ENCODE measurements around the gene OR1S2. TPM values are rescaled to one million over a fixed set of nuclear protein-coding genes. Genes with fewer than 3 reads are reported as not detected.
"Not testable (repeated sequence)": the region's sequence is repeated elsewhere in the genome, so short reads cannot be mapped to it uniquely, and the experiment has no call there.

OR1S2 gene
- total RNA-seq: not detected

- no peak for ATAC-seq
Measured at GRCh38 chr11:58204042-58204441, at the start of gene OR1S2. Gene OR1S2, minus strand, starts transcription at chr11:58204142. Its CDS starts 0 bp downstream, at chr11:58204142.

DNA sequence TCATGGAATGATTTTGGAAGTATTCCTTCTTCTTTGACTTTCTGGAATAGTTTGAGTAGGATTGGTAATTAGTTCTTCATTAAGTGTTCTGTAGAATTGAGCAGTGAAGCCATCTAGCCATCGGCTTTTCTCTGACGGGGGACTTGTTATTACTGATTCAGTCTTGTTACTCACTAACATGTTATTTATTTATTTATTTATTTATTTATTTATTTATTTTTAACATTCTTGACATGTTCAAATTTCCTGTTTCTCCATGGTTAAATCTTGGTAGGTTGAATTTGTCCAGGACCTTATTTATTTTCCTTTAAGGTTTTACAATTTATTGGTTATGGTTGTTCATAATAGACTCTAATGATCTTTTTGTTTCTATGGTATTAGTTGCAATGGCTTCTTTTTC is 40.0 kb upstream of the OR1S2 start:
- no peak for ATAC-seq

More at GRCh38 chr11:58204042-58204441, at the start of gene OR1S2:
- DNase-seq (ENCODE audit: low spot score): no peak

DNA sequence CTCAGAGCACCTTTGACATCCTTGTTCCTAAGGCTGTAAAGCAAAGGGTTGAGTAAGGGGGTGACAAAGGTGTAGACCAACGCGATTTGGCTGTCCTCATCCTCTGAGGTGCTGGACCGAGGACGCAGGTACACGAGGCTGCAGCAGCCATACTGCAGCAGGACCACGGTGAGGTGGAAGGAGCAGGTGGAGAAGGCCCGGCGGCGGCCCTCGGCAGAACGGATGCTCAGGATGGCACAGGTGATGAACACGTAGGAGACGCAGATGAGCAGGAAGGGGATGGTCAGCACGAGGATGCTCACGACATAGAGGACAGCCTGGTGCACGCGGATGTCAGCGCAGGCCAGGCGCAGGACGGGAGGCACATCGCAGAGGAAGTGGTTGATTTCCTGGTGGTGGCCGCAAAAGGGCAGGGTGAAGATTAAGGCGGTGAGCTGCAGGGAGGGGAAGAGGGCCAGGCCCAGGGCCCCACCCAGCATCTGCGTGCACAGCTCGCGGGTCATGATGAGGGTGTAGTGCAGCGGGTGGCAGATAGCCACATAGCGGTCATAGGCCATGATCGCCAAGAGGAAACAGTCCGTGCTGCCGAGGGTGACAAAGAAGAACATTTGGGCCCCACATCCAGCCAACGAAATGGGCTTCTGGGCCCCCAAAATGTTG is 24.1 kb upstream of the OR1S2 start:
- DNase-seq (ENCODE audit: low spot score) (no peak), ATAC-seq (no peak)

More for the DNA sequence above, 40.0 kb upstream of the OR1S2 start:
- DNase-seq (ENCODE audit: low spot score): no peak

DNA sequence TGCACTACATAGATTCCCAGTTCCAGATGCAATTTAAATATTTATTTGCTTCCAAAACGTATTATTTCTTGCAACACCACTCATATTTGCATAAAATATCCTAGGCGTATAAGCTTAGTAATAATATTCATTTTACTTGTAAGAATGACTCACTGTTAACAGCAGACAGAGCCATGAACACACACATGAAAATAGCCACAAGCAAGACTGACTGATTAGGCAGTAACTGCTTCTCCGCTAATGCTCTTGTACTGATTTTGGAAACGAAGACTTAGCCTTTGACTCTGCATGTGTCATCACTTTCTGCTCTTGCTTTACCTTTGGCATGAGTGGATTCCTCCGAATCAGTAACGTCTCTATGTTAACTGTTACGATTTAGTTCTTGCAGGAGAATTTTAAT is 18.8 kb upstream of the OR1S2 start:
- ATAC-seq: no peak
- no peak for DNase-seq (ENCODE audit: low spot score)

DNA sequence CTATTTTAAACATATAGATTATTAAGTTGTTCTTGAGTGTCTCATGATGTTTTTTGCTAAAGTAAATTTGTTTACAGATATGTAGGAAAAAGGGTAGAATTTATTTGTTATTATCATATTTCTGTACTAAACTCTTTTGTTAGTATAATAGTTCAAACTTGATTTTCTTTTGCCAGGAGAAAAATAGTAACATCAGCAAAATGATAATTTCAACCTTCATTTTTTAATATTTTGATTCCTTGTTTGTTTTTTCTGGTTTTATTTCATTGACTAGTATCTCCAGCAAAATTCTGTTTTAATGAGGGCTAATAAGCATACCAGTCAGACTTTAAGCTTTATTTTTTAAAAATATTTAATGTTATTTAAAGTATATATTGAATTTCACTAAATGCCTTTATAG is 12.5 kb upstream of the OR1S2 start:
- DNase-seq (ENCODE audit: low spot score) (no peak), ATAC-seq (no peak)

GRCh38 chr11:58212420-58212819 is 8.5 kb upstream of the OR1S2 start, which contains the start of gene OR1S1:
Gene OR1S1, plus strand, starts transcription at chr11:58212720.
- ATAC-seq: not testable (repeated sequence)

GRCh38 chr11:58199271-58199670 is 4.7 kb downstream of the OR1S2 start:
- ATAC-seq (no peak), DNase-seq (ENCODE audit: low spot score) (no peak)

More at GRCh38 chr11:58212420-58212819, 8.5 kb upstream of the OR1S2 start, which contains the start of gene OR1S1:
- not testable (repeated sequence) for DNase-seq (ENCODE audit: low spot score)

DNA sequence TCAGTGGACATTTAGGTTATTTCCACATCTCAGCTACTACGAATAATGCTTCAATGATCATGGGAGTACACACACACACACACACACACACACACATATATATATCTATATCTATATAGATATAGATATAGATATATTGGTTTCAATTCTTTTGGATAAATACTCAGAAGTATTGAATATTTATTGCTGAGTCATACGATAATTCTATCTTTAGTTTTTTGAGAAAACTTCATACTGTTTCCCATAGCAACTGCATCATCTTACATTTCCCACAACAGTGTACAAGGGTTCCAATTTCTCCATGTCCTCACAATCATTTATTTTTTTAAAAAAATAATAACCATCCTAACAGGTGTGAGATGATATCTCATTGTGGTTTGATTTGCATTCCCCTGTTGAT is 8.0 kb downstream of the OR1S2 start:
- DNase-seq (ENCODE audit: low spot score) (no peak), ATAC-seq (no peak)

- ATAC-seq (no peak), DNase-seq (ENCODE audit: low spot score) (no peak)
Measured at GRCh38 chr11:58193391-58193790, 10.6 kb downstream of the OR1S2 start.

DNA sequence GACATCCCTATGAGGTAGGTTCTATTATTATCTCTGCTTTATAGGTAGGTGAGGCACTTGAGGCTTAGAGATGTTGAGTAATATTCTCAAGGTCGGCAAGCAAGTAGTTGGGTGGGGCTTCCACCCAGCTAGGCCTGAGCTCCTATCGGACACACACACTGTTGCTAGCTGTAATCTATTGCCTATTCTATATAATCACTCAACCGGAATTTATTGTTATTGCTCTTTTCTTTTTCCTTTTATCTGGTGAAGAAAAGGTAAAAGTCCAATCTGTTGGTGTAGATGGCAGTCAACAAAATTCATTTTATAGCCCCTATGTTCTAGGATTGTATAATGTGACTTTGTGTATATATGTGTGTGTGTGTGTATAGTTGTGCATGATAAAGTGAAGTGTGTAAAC is 11.7 kb downstream of the OR1S2 start:
- DNase-seq (ENCODE audit: low spot score): no peak
- no peak for ATAC-seq

- ATAC-seq (no peak), DNase-seq (ENCODE audit: low spot score) (no peak)
Measured at GRCh38 chr11:58188770-58189169, 15.2 kb downstream of the OR1S2 start, which contains the start of gene OR9Q2. Gene OR9Q2, plus strand, starts transcription at chr11:58189070. Its CDS starts 1,421 bp downstream, at chr11:58190491.

DNA sequence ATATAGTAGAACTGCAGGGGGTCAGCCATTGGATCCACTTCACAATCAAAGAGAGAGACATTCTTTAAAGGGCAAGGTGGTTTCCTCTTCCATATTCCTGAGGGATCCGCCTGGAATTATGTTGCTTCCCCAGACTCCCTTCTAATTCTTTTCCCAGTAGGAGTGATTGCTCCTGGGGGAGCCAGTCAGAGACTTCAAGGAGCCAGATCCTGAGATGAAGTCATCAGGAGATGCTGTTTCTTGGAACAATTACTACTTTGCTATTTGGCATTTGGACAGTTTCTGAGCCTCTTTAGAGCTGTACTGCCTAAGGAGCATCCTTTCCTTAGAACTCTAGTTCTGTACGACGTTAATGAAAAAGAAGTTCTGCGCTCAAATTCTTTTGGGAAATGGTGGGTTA is 17.0 kb downstream of the OR1S2 start:
- DNase-seq (ENCODE audit: low spot score): no peak
- no peak for ATAC-seq

DNA sequence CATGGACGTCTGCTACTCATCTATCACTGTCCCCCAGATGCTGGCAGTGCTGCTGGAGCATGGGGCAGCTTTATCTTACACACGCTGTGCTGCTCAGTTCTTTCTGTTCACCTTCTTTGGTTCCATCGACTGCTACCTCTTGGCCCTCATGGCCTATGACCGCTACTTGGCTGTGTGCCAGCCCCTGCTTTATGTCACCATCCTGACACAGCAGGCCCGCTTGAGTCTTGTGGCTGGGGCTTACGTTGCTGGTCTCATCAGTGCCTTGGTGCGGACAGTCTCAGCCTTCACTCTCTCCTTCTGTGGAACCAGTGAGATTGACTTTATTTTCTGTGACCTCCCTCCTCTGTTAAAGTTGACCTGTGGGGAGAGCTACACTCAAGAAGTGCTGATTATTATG is 24.3 kb downstream of the OR1S2 start:
- no peak for ATAC-seq
- no peak for DNase-seq (ENCODE audit: low spot score)

DNA sequence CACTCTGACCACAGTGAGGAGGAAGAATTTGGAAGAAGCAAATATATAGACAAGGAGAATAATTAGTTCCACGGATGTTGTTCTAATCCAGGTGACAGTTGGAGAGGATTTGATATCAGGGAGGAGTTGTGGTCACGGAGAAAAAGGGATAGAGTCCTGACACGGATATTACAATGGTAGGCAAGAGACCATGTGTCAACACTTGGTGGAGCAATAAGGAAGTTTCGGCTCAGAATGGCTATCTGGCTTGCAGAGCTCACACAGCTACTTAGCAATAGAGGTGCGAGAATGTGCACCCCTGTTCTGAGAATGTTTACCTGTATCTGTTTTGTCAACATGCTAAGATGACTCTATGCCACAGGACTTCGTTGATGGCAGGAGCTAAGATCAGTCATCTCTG is 25.5 kb downstream of the OR1S2 start:
- DNase-seq (ENCODE audit: low spot score) (no peak), ATAC-seq (no peak)

DNA sequence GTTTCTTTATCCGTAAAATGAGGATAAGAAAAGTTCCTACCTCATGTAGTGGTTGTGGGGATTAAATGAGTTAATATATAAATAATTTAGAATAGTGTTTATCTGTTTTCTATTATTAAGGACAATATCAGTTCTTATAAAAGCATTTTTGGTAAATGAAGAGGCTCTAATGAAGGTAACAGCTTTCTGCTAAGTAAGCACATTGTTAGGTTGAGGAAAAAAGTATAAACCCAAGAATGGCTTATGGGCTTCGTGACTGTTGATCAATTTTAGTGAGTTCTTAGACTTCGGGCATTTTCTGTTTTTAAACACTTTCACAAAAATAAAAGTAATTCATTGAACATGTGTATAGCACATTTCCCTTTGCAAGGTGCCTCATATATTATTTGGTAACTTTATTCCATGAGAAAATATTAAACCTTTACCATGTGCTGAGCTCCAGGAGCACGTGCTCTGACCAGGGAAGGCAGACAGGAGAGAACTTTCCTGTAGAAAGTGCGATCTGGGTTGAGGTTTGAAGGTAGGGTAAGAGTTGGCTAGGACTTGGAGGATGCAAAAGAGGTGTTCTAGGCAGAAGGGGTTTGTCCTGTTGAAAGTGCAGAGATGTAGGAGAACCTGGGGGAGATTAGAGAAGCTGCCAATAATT is 26.4 kb downstream of the OR1S2 start:
- ATAC-seq: no peak

DNA sequence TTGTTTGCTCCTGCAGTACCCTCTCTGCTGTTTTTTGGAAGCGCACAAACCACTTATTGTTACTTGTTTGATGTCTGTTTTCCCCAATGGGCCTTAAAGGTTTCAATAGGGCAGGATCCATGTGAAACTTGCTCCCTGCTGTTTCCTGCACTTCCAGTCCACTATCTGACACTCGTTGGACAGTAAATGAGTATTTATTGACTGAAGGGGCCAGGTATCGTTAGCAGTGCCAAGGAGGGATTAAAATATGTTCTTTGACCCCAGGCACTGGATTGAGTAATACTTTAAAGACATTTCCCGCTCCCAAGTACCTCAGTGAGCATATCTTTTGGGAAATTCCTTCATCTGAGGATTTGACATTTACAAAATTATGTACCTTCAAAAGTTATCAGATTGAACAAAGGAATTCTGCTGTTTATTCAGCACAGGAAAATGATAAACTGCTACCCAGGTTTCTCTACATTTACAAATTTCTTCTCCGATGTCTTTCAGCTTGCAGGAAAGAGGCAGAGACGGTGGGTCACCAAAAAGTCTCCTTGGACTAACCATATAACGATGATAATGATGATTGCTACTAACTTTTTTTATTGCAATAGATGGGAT is 38.3 kb downstream of the OR1S2 start:
- no peak for DNase-seq (ENCODE audit: low spot score)
- no peak for ATAC-seq

More for the DNA sequence above, 26.4 kb downstream of the OR1S2 start:
- DNase-seq (ENCODE audit: low spot score): no peak

- no peak for ATAC-seq
- DNase-seq (ENCODE audit: low spot score): no peak
Measured at GRCh38 chr11:58164990-58165389, 39.0 kb downstream of the OR1S2 start.

GRCh38 chr11:58164389-58164788 is 39.6 kb downstream of the OR1S2 start:
- DNase-seq (ENCODE audit: low spot score) (no peak), ATAC-seq (no peak)

All from left lobe of liver (tissue), 2 donors.